ENCODE data around the gene NBR1. TPM values are rescaled to one million over a fixed set of nuclear protein-coding genes. Genes with fewer than 3 reads are reported as not detected.
"Not testable (repeated sequence)": the region's sequence is repeated elsewhere in the genome, so short reads cannot be mapped to it uniquely, and the experiment has no call there.

Gene NBR1
- total and polyA plus RNA-seq, 4 donors: 25.5 to 127 (median 50.4) TPM

- Histone ChIP-seq H3K27ac (ENCODE audit: low read depth in 1 of 2, low read length in 1 of 2) (no peak overlapping the region), H3K27me3 (ENCODE audit: control insufficient read depth in 3 of 3, insufficient read depth in 3 of 3, low read length in 2 of 3) (no peaks in the 10 kb centered on the region), H3K36me3 (ENCODE audit: control insufficient read depth in 4 of 4, insufficient read depth in 4 of 4, low read length in 4 of 4) (peaks cover 0 to 13% (median 6%) of the 10 kb centered on the region in 4 donors), H3K4me1 (ENCODE audit: control insufficient read depth in 5 of 5, insufficient read depth in 5 of 5, low read length in 5 of 5) (peaks cover 0 to 14% (median 4%) of the 10 kb centered on the region in 5 donors), H3K4me3 (no peak overlapping the region), H3K9ac (ENCODE audit: insufficient read depth in 1 of 2, low read length in 2 of 2) (no peak overlapping the region), H3K9me3 (ENCODE audit: control insufficient read depth in 4 of 4, insufficient read depth in 3 of 4, low read length in 3 of 4) (no peaks in the 10 kb centered on the region)
- ATAC-seq (ENCODE audit: insufficient read depth, low FRiP score) (no peak), DNase-seq (no peak)
- TF ChIP-seq CTCF (IDR thresholded peaks at IDR 0.05; ENCODE audit: control extremely low read depth, extremely low read depth): no peak
- 63 to 74% methylated on average over 2 of the region's 2 CpGs for WGBS, 2 donors
These were observed 38.9 kb upstream of the NBR1 start for GRCh38 chr17:43132117-43132516.

- not testable (repeated sequence) for H3K9me3 ChIP-seq (ENCODE audit: control insufficient read depth in 4 of 4, insufficient read depth in 3 of 4, low read length in 3 of 4); DNase-seq; H3K4me3 ChIP-seq; H3K27me3 ChIP-seq (ENCODE audit: control insufficient read depth in 3 of 3, insufficient read depth in 3 of 3, low read length in 2 of 3); H3K27ac ChIP-seq (ENCODE audit: low read depth in 1 of 2, low read length in 1 of 2); ATAC-seq (ENCODE audit: insufficient read depth, low FRiP score); H3K9ac ChIP-seq (ENCODE audit: insufficient read depth in 1 of 2, low read length in 2 of 2)
- Histone ChIP-seq H3K4me1 (ENCODE audit: control insufficient read depth in 5 of 5, insufficient read depth in 5 of 5, low read length in 5 of 5) (peaks cover 0 to 14% (median 4%) of the 10 kb centered on the region in 5 donors), H3K36me3 (ENCODE audit: control insufficient read depth in 4 of 4, insufficient read depth in 4 of 4, low read length in 4 of 4) (peaks cover 0 to 13% (median 6%) of the 10 kb centered on the region in 4 donors)
- WGBS, 2 donors: 92% methylated on average over 5 of the region's 5 CpGs
These were observed 37.6 kb upstream of the NBR1 start for GRCh38 chr17:43133439-43133838.

GRCh38 chr17:43134774-43135453, 36.1 kb upstream of the NBR1 start:
- H3K9ac ChIP-seq (ENCODE audit: insufficient read depth in 1 of 2, low read length in 2 of 2): no peak overlapping the region
- WGBS, 2 donors: 96 to 98% methylated on average over 25 of the region's 25 CpGs
- peaks cover 0 to 13% (median 6%) of the 10 kb centered on the region in 4 donors for H3K36me3 ChIP-seq (ENCODE audit: control insufficient read depth in 4 of 4, insufficient read depth in 4 of 4, low read length in 4 of 4)
- H3K4me1 ChIP-seq (ENCODE audit: control insufficient read depth in 5 of 5, insufficient read depth in 5 of 5, low read length in 5 of 5): peaks cover 0 to 2% (median 0%) of the 10 kb centered on the region in 5 donors
- no peaks in the 10 kb centered on the region for H3K27me3 ChIP-seq (ENCODE audit: control insufficient read depth in 3 of 3, insufficient read depth in 3 of 3, low read length in 2 of 3)
- no peak overlapping the region for H3K27ac ChIP-seq (ENCODE audit: low read depth in 1 of 2, low read length in 1 of 2)
- DNase-seq (no peak), ATAC-seq (ENCODE audit: insufficient read depth, low FRiP score) (no peak)
- H3K4me3 ChIP-seq: no peak overlapping the region
- H3K9me3 ChIP-seq (ENCODE audit: control insufficient read depth in 4 of 4, insufficient read depth in 3 of 4, low read length in 3 of 4): no peaks in the 10 kb centered on the region
- TF ChIP-seq CTCF (IDR thresholded peaks at IDR 0.05; ENCODE audit: control extremely low read depth, extremely low read depth): no peak

GRCh38 chr17:43135454-43135819, 35.6 kb upstream of the NBR1 start:
- no peak for TF ChIP-seq CTCF (IDR thresholded peaks at IDR 0.05; ENCODE audit: control extremely low read depth, extremely low read depth)
- H3K27me3 ChIP-seq (ENCODE audit: control insufficient read depth in 3 of 3, insufficient read depth in 3 of 3, low read length in 2 of 3): no peaks in the 10 kb centered on the region
- H3K4me1 ChIP-seq (ENCODE audit: control insufficient read depth in 5 of 5, insufficient read depth in 5 of 5, low read length in 5 of 5): no peaks in the 10 kb centered on the region
- H3K27ac ChIP-seq (ENCODE audit: low read depth in 1 of 2, low read length in 1 of 2): no peak overlapping the region
- 95 to 97% methylated on average over 19 of the region's 19 CpGs for WGBS, 2 donors
- no peak for ATAC-seq (ENCODE audit: insufficient read depth, low FRiP score)
- H3K9me3 ChIP-seq (ENCODE audit: control insufficient read depth in 4 of 4, insufficient read depth in 3 of 4, low read length in 3 of 4): no peaks in the 10 kb centered on the region
- H3K9ac ChIP-seq (ENCODE audit: insufficient read depth in 1 of 2, low read length in 2 of 2): no peak overlapping the region
- no peak for DNase-seq
- peaks cover 0 to 13% (median 6%) of the 10 kb centered on the region in 4 donors for H3K36me3 ChIP-seq (ENCODE audit: control insufficient read depth in 4 of 4, insufficient read depth in 4 of 4, low read length in 4 of 4)
- no peak overlapping the region for H3K4me3 ChIP-seq

GRCh38 chr17:43136574-43136973, 34.4 kb upstream of the NBR1 start:
- 50 to 66% methylated on average over 3 of the region's 3 CpGs for WGBS, 2 donors
- ATAC-seq (ENCODE audit: insufficient read depth, low FRiP score); H3K4me3 ChIP-seq; H3K4me1 ChIP-seq (ENCODE audit: control insufficient read depth in 5 of 5, insufficient read depth in 5 of 5, low read length in 5 of 5); H3K9me3 ChIP-seq (ENCODE audit: control insufficient read depth in 4 of 4, insufficient read depth in 3 of 4, low read length in 3 of 4); H3K27me3 ChIP-seq (ENCODE audit: control insufficient read depth in 3 of 3, insufficient read depth in 3 of 3, low read length in 2 of 3); DNase-seq; H3K9ac ChIP-seq (ENCODE audit: insufficient read depth in 1 of 2, low read length in 2 of 2); H3K27ac ChIP-seq (ENCODE audit: low read depth in 1 of 2, low read length in 1 of 2): not testable (repeated sequence)
- peaks cover 0 to 13% (median 7%) of the 10 kb centered on the region in 4 donors for H3K36me3 ChIP-seq (ENCODE audit: control insufficient read depth in 4 of 4, insufficient read depth in 4 of 4, low read length in 4 of 4)

- DNase-seq; H3K36me3 ChIP-seq (ENCODE audit: control insufficient read depth in 4 of 4, insufficient read depth in 4 of 4, low read length in 4 of 4); H3K9me3 ChIP-seq (ENCODE audit: control insufficient read depth in 4 of 4, insufficient read depth in 3 of 4, low read length in 3 of 4); ATAC-seq (ENCODE audit: insufficient read depth, low FRiP score); H3K4me3 ChIP-seq; H3K4me1 ChIP-seq (ENCODE audit: control insufficient read depth in 5 of 5, insufficient read depth in 5 of 5, low read length in 5 of 5); H3K27me3 ChIP-seq (ENCODE audit: control insufficient read depth in 3 of 3, insufficient read depth in 3 of 3, low read length in 2 of 3); H3K9ac ChIP-seq (ENCODE audit: insufficient read depth in 1 of 2, low read length in 2 of 2); H3K27ac ChIP-seq (ENCODE audit: low read depth in 1 of 2, low read length in 1 of 2): not testable (repeated sequence)
- 87 to 92% methylated on average over 4 of the region's 4 CpGs for WGBS, 2 donors
These were observed 32.5 kb upstream of the NBR1 start for GRCh38 chr17:43138531-43138930.
